Neuronal stem cell (in vitro differentiated cells): Measurements from ENCODE around the gene FANK1.

Source experiments
- DNase-seq: peaks from one replicate; pipeline ENCODE4 v3.0.0-alpha.2; 2013; ENCODE audit warnings: low spot score
- H2AFZ ChIP-seq: one replicate; pipeline ENCODE4 v1.6.1; 2013; ENCODE audit warnings: mild to moderate bottlenecking, low read length, inconsistent platforms
- H2AK5ac ChIP-seq: 2 replicates; pipeline ENCODE4 v1.6.1; 2013; ENCODE audit warnings: low read depth, mild to moderate bottlenecking, inconsistent platforms, low read length, moderate library complexity, mixed read lengths
- H2BK120ac ChIP-seq: 2 replicates; pipeline ENCODE4 v1.6.1; 2013; ENCODE audit warnings: low read depth, mild to moderate bottlenecking, inconsistent platforms, low read length, moderate library complexity, mixed read lengths
- H2BK12ac ChIP-seq: one replicate; pipeline ENCODE4 v1.6.1; 2013; ENCODE audit warnings: low read length, inconsistent platforms
- H2BK15ac ChIP-seq: 2 replicates; pipeline ENCODE4 v1.6.1; 2013; ENCODE audit warnings: mild to moderate bottlenecking, low read length, inconsistent platforms, mixed read lengths
- H2BK5ac ChIP-seq: one replicate; pipeline ENCODE4 v1.6.1; 2013; ENCODE audit warnings: inconsistent platforms, mild to moderate bottlenecking, low read length, moderate library complexity
- H3K14ac ChIP-seq: one replicate; pipeline ENCODE4 v1.6.1; 2013; ENCODE audit warnings: low read length, inconsistent platforms
- H3K18ac ChIP-seq: 2 replicates; pipeline ENCODE4 v1.6.1; 2013; ENCODE audit warnings: low read length, inconsistent platforms
- H3K23ac ChIP-seq: 2 replicates; pipeline ENCODE4 v1.6.1; 2013; ENCODE audit warnings: low read depth, mild to moderate bottlenecking, mixed read lengths, low read length, inconsistent platforms; ENCODE audit not compliant: poor library complexity
- H3K27ac ChIP-seq: replicated peaks from 3 replicates; pipeline ENCODE4 v1.5.1; 2013; ENCODE audit warnings: low read length, inconsistent platforms
- H3K27me3 ChIP-seq, 3 experiments: 2 replicates each; pipeline ENCODE4 v1.6.1; 2013; ENCODE audit warnings: low read length in 3 of 3, mild to moderate bottlenecking in 2 of 3, inconsistent platforms in 1 of 3, low read depth in 1 of 3, mixed read lengths in 1 of 3, moderate library complexity in 1 of 3; ENCODE audit not compliant: control insufficient read depth in 3 of 3, insufficient read depth in 3 of 3
- H3K36me3 ChIP-seq, 2 donors: replicated peaks in 1 of 2; 2 replicates each; pipeline ENCODE4 v1.6.1; 2013; ENCODE audit warnings: low read length in 2 of 2; ENCODE audit not compliant: control insufficient read depth in 2 of 2, insufficient read depth in 2 of 2
- H3K4ac ChIP-seq: 2 replicates; pipeline ENCODE4 v1.6.1; 2013; ENCODE audit warnings: inconsistent platforms, mild to moderate bottlenecking, low read length, moderate library complexity
- H3K4me1 ChIP-seq, 2 donors: 1 replicate in 1 of 2; 2 replicates in 1 of 2; pipeline ENCODE4 v1.6.1; 2013; ENCODE audit warnings: low read length in 2 of 2, low read depth in 1 of 2; ENCODE audit not compliant: control insufficient read depth in 2 of 2, insufficient read depth in 1 of 2
- H3K4me2 ChIP-seq: one replicate; pipeline ENCODE4 v1.6.1; 2013; ENCODE audit warnings: mild to moderate bottlenecking, low read length, inconsistent platforms; ENCODE audit not compliant: insufficient read depth, poor library complexity, severe bottlenecking
- H3K4me3 ChIP-seq, 2 donors: 2 replicates each; pipeline ENCODE4 v1.5.1; 2013; ENCODE audit warnings: low read length in 2 of 2, mild to moderate bottlenecking in 2 of 2, inconsistent platforms in 1 of 2, moderate library complexity in 1 of 2
- H3K79me1 ChIP-seq: one replicate; pipeline ENCODE4 v1.6.1; 2013; ENCODE audit warnings: low read depth, mild to moderate bottlenecking, inconsistent platforms, low read length, moderate library complexity
- H3K9ac ChIP-seq: one replicate; pipeline ENCODE4 v1.6.1; 2013; ENCODE audit warnings: mild to moderate bottlenecking, low read depth, low read length, inconsistent platforms; ENCODE audit not compliant: poor library complexity
- H3K9me3 ChIP-seq, 2 donors: replicated peaks in 1 of 2; 2 replicates each; pipeline versions ENCODE3 to v1.6.1; 2013; ENCODE audit warnings: low read length in 2 of 2, mild to moderate bottlenecking in 2 of 2, inconsistent platforms in 1 of 2, low read depth in 1 of 2, mixed read lengths in 1 of 2, moderate library complexity in 1 of 2; ENCODE audit not compliant: control insufficient read depth in 2 of 2, insufficient read depth in 1 of 2
- H4K8ac ChIP-seq: one replicate; pipeline ENCODE4 v1.6.1; 2013; ENCODE audit warnings: low read depth, mild to moderate bottlenecking, inconsistent platforms, low read length, moderate library complexity
- H4K91ac ChIP-seq: one replicate; pipeline ENCODE4 v1.6.1; 2013; ENCODE audit warnings: low read length, low read depth, mild to moderate bottlenecking, inconsistent platforms; ENCODE audit not compliant: poor library complexity
- WGBS, 2 donors: extraction: QIAGEN DNeasy Blood & Tissue Kit; methylation state at CpG; one replicate each; pipeline ENCODE4 v1.1.7; 2013; ENCODE audit warnings: missing lambda C conversion rate in 2 of 2, mixed read lengths in 1 of 2; ENCODE audit not compliant: insufficient read length in 2 of 2, insufficient replicate concordance in 1 of 2; ENCODE audit errors: extremely low coverage in 2 of 2; 5-methylcytosine and 5-hydroxymethylcytosine counted together

FANK1 gene

DNA sequence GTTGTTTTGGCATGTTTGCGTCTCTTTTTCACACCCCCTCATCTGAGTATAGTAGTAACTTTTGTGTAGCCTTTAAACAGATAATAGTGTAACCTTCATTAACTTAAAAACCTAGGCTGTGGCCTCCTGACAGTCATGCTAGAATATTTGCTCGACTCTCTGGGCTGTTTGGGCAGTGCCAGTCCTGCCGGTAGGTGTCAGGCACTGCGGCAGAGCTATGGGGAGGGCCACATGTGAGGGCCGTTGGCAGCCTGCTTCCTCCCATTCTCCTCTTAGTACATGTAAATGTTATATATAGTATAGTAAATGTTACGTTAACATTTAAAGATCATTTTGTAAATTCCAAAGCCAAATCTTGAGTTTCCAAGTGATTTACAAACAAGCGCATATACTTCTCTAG lies 46.9 kb upstream of the FANK1 start:
- WGBS, 2 donors: no CpG with 5 or more reads among the region's 7 CpGs
- H2AFZ ChIP-seq: no peak overlapping the region
- no peak overlapping the region for H3K27ac ChIP-seq
- H3K9ac ChIP-seq: no peak overlapping the region
- H2AK5ac ChIP-seq: no peak overlapping the region
- H3K23ac ChIP-seq: no peak overlapping the region
- no peak for DNase-seq
- no peaks in the 10 kb centered on the region for H3K79me1 ChIP-seq
- H3K4me1 ChIP-seq: no peaks in the 10 kb centered on the region
- peaks cover 32 to 95% of the 10 kb centered on the region in 2 donors for H3K36me3 ChIP-seq
- no peak overlapping the region for H3K4ac ChIP-seq
- no peak overlapping the region for H2BK120ac ChIP-seq
- no peaks in the 10 kb centered on the region for H3K9me3 ChIP-seq
- no peak overlapping the region for H3K4me3 ChIP-seq
- no peak overlapping the region for H3K4me2 ChIP-seq
- H3K27me3 ChIP-seq: no peaks in the 10 kb centered on the region
- no peak overlapping the region for H2BK15ac ChIP-seq
- H2BK12ac ChIP-seq: no peak overlapping the region
- no peak overlapping the region for H3K14ac ChIP-seq
- no peak overlapping the region for H2BK5ac ChIP-seq
- H4K8ac ChIP-seq: no peak overlapping the region
- no peak overlapping the region for H4K91ac ChIP-seq
- no peak overlapping the region for H3K18ac ChIP-seq

DNA sequence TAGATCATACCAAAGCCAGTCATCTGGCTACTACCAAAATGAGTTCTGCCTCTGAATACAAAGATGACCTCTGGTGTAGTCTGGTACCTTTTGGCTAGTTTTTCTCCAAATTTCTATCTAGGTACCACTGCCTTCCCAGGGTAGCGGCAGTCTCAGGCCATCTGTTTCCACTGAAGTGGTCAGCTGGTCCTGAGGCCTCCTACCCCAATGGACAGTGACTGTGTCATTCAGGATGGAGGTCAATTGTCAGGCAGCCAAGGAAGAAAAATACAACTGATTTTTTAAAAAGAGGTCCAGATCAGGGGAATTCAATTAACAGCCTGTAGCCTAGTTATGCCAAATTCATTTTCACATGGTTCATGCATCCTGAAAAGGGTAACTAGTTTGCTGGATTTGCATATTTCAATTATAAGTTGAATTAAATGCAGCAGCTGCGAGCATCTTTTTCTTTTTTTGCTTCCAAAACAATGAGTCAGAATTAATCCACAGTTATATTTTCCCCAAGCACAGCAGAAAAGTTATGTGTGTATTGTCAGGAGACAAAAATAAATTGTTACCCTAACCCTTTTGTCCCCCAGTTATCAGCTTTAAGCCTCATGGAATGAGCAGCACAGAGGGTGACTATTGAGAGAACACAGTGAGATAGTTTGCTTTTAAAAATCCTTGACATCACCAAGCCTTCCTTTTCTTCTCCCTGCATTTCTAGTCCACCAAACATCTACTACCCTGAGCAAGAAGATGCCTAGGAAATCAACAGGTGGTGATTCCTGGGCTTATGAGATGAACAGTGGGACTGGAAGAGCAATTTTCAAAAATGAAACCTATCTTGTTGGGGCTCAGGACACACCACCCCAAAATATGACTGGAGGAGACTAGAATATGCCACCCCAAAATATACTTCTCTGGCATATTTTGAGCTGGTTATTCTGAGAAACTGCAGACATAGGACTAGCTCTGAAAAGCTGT lies 45.3 kb upstream of the FANK1 start:
- H3K27ac ChIP-seq: no peak overlapping the region
- H2BK120ac ChIP-seq: no peak overlapping the region
- H3K9me3 ChIP-seq: no peaks in the 10 kb centered on the region
- H3K23ac ChIP-seq: no peak overlapping the region
- H3K18ac ChIP-seq: no peak overlapping the region
- H2BK15ac ChIP-seq: no peak overlapping the region
- H2BK12ac ChIP-seq: no peak overlapping the region
- no peak overlapping the region for H2BK5ac ChIP-seq
- no peak overlapping the region for H3K9ac ChIP-seq
- no peak overlapping the region for H2AFZ ChIP-seq
- no peaks in the 10 kb centered on the region for H3K27me3 ChIP-seq
- peaks cover 23 to 86% of the 10 kb centered on the region in 2 donors for H3K36me3 ChIP-seq
- H2AK5ac ChIP-seq: no peak overlapping the region
- H3K4me3 ChIP-seq: no peak overlapping the region
- H4K91ac ChIP-seq: no peak overlapping the region
- no peaks in the 10 kb centered on the region for H3K4me1 ChIP-seq
- no CpG with 5 or more reads among the region's 2 CpGs for WGBS, 2 donors
- no peaks in the 10 kb centered on the region for H3K79me1 ChIP-seq
- no peak overlapping the region for H3K14ac ChIP-seq
- no peak overlapping the region for H3K4me2 ChIP-seq
- H3K4ac ChIP-seq: no peak overlapping the region
- H4K8ac ChIP-seq: no peak overlapping the region
- no peak for DNase-seq

DNA sequence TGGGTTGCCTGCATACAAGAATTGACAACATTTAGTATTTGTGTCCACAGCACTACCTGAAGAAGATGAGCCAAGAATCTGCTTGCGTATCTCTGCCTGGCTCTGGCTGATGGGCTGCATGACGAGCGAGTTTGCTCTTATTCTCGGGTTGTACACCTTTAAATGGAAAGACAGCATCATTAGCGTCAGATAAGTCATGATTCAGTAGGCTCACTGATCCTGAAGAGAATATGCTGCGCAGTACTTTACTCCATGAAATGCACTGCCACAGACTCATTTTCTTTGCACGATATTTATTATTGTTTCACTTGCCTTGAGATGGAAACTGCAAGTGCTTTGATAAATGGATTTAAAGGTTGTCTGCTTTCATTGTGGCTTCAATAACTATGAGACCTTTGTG lies 43.9 kb upstream of the FANK1 start:
- Histone ChIP-seq H3K4me2 (no peak overlapping the region), H3K4me1 (no peaks in the 10 kb centered on the region), H3K9me3 (peaks cover 0 to 1% of the 10 kb centered on the region in 2 donors), H3K9ac (no peak overlapping the region), H2BK12ac (no peak overlapping the region), H4K91ac (no peak overlapping the region), H2BK120ac (no peak overlapping the region), H3K27me3 (no peaks in the 10 kb centered on the region), H3K4ac (no peak overlapping the region), H3K36me3 (peaks cover 22 to 86% of the 10 kb centered on the region in 2 donors), H3K14ac (no peak overlapping the region), H3K23ac (no peak overlapping the region), H2AK5ac (no peak overlapping the region), H3K79me1 (no peaks in the 10 kb centered on the region), H2BK15ac (no peak overlapping the region), H3K27ac (no peak overlapping the region), H2BK5ac (no peak overlapping the region), H3K4me3 (no peak overlapping the region), H3K18ac (no peak overlapping the region), H2AFZ (no peak overlapping the region), H4K8ac (no peak overlapping the region)
- no CpG with 5 or more reads among the region's 7 CpGs for WGBS, 2 donors
- DNase-seq: no peak

DNA sequence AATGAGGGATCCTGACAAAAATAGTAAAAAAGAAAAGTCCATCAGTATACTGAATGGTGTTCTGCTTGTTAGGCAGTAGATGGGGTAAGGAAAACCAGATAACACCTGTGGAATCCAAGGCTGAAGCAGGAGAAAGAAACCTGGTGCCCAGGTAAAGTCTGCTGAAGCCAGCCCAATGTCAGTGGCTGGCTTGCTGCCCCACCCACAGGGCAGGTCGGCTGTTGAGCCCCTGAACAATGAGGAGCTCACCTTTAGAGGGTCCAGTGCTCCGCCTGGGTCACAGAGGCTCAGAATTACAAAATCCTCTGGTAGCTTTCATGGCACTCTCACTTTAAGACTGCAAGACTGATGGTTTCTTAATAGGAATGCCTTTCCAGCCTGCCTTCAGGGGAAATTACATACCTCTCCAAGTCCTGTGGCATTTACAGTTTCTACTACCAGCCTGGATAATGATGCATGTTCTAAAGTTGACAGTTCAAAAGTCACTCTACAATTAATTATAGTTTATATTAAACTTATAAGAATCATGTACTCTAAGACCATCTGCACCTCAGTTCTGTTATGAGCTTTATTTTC lies 39.1 kb upstream of the FANK1 start:
- no peak overlapping the region for H2AFZ ChIP-seq
- no peak overlapping the region for H3K27ac ChIP-seq
- H2BK12ac ChIP-seq: no peak overlapping the region
- H3K27me3 ChIP-seq: no peaks in the 10 kb centered on the region
- H3K9me3 ChIP-seq: peaks cover 0 to 1% of the 10 kb centered on the region in 2 donors
- H2BK15ac ChIP-seq: no peak overlapping the region
- no peak overlapping the region for H2BK120ac ChIP-seq
- H3K14ac ChIP-seq: no peak overlapping the region
- no peaks in the 10 kb centered on the region for H3K79me1 ChIP-seq
- H2BK5ac ChIP-seq: no peak overlapping the region
- H3K4ac ChIP-seq: no peak overlapping the region
- peaks cover 7 to 72% of the 10 kb centered on the region in 2 donors for H3K36me3 ChIP-seq
- H4K8ac ChIP-seq: no peak overlapping the region
- whole genome bisulfite sequencing, 2 donors: no CpG with 5 or more reads among the region's 2 CpGs
- H3K4me2 ChIP-seq: no peak overlapping the region
- H3K4me1 ChIP-seq: no peaks in the 10 kb centered on the region
- H3K4me3 ChIP-seq: no peak overlapping the region
- H3K9ac ChIP-seq: no peak overlapping the region
- DNase-seq: no peak
- no peak overlapping the region for H2AK5ac ChIP-seq
- no peak overlapping the region for H4K91ac ChIP-seq
- H3K18ac ChIP-seq: no peak overlapping the region
- no peak overlapping the region for H3K23ac ChIP-seq
